HepG2 (cell line): Measurements from ENCODE around the gene TMEM9B. TPM values are rescaled to one million over a fixed set of nuclear protein-coding genes. Genes with fewer than 3 reads are reported as not detected.

Experiments
- ATAC-seq: fragments of 200-7000 bp; cut with Tn5 transposase; 3 replicates; pipeline ENCODE4 v1.9.1; 2020; ENCODE audit warnings: mild to moderate bottlenecking, moderate library complexity
- BruUV-seq: library from RNA; stranded (reverse); fragments of 400-500 nt; replicated peaks from 2 replicates; lab custom pipeline; 2021; lab: Mats Ljungman, UMichigan
- CTCF ChIA-PET: fragments of 300-600 bp; formaldehyde crosslinking; extraction: SDS; loops from one replicate; lab custom pipeline; 2021; ENCODE audit warnings: low total read pairs, inconsistent platforms, low intra/inter-chr PET ratio; lab: Yijun Ruan, JAX
- POLR2A ChIA-PET: fragments of 350-600 bp; sonication (Branson Sonifier 250); formaldehyde crosslinking; loops from one replicate; lab custom pipeline; 2020; ENCODE audit warnings: antibody characterized with exemption, inconsistent platforms; lab: Yijun Ruan, JAX
- DNase-seq: peaks from one replicate; pipeline ENCODE4 v3.0.0-alpha.2; 2015; ENCODE audit warnings: low spot score
- FAIRE-seq: peaks from 3 replicates; lab custom pipeline; 2011; peaks lifted over from hg19 to GRCh38; lab: Jason Lieb, UNC
- H2AFZ ChIP-seq: one replicate; pipeline ENCODE4 v1.6.1; 2011; ENCODE audit warnings: low read length, inconsistent platforms
- H3K27ac ChIP-seq: fragments of 300-600 bp; 3 replicates; pipeline ENCODE4 v1.8.0; 2011; ENCODE audit warnings: mixed run types, mild to moderate bottlenecking, mixed read lengths, low read length, inconsistent platforms; ENCODE audit not compliant: insufficient read depth; ENCODE audit errors: extremely low read length
- H3K27me3 ChIP-seq, 2 experiments: fragments of 200-600 bp in 1 of 2; 2 replicates in 1 of 2; 3 replicates in 1 of 2; pipeline versions ENCODE4 v1.6.0 to v1.8.0; 2011; ENCODE audit warnings: low read length in 2 of 2, mild to moderate bottlenecking in 2 of 2, moderate library complexity in 2 of 2, inconsistent platforms in 1 of 2; ENCODE audit not compliant: insufficient read depth in 2 of 2, control insufficient read depth in 1 of 2
- H3K36me3 ChIP-seq, 2 experiments: fragments of 200-600 bp in 1 of 2; replicated peaks in 1 of 2; 2 replicates in 1 of 2; 3 replicates in 1 of 2; pipeline versions ENCODE4 v1.5.1 to v1.8.0; 2011; ENCODE audit warnings: low read length in 2 of 2, inconsistent platforms in 1 of 2; ENCODE audit not compliant: insufficient read depth in 2 of 2, control insufficient read depth in 1 of 2
- H3K4me1 ChIP-seq: 2 replicates; pipeline ENCODE4 v1.5.1; 2012; ENCODE audit warnings: low read length, inconsistent platforms; ENCODE audit not compliant: insufficient read depth
- H3K4me2 ChIP-seq: 2 replicates; pipeline ENCODE4 v1.6.0; 2011; ENCODE audit warnings: low read depth, low read length, inconsistent platforms
- H3K4me3 ChIP-seq, 3 experiments: fragments of 200-600 bp in 1 of 3; sonication (generic), shearing (Covaris generic) in 1 of 3; replicated peaks in 1 of 3; 2 replicates each; pipeline ENCODE4 v1.5.1; 2011 to 2016; ENCODE audit warnings: low read length in 3 of 3, inconsistent platforms in 2 of 3, low read depth in 2 of 3, mild to moderate bottlenecking in 2 of 3, control low read depth in 1 of 3, mixed read lengths in 1 of 3; ENCODE audit not compliant: insufficient read depth in 1 of 3
- H3K79me2 ChIP-seq: one replicate; pipeline ENCODE4 v1.6.1; 2011; ENCODE audit warnings: low read length, inconsistent platforms; ENCODE audit not compliant: insufficient read depth
- H3K9ac ChIP-seq: 2 replicates; pipeline ENCODE4 v1.6.0; 2011; ENCODE audit warnings: mild to moderate bottlenecking, low read depth, low read length, inconsistent platforms; ENCODE audit not compliant: insufficient read depth
- H3K9me3 ChIP-seq: 2 replicates; pipeline ENCODE4 v1.5.1; 2012; ENCODE audit warnings: mild to moderate bottlenecking, low read length
- H4K20me1 ChIP-seq: 2 replicates; pipeline ENCODE4 v1.6.0; 2011; ENCODE audit warnings: inconsistent platforms, mild to moderate bottlenecking, low read length, moderate library complexity; ENCODE audit not compliant: insufficient read depth
- ATF5 ChIP-seq: sonication (generic); formaldehyde crosslinking; IDR thresholded peaks from 2 replicates; pipeline ENCODE4 v1.4.0; 2020; ENCODE audit warnings: mild to moderate bottlenecking, low read depth, missing genetic modification reagents
- MNT ChIP-seq: fragments of 450-650 bp; IDR thresholded peaks from 2 replicates; pipeline ENCODE4 v1.6.1; 2016
- NFE2L1 ChIP-seq: sonication (generic); formaldehyde crosslinking; IDR thresholded peaks from 2 replicates; pipeline ENCODE4 v1.4.0; 2020; ENCODE audit warnings: missing genetic modification reagents, mild to moderate bottlenecking, borderline replicate concordance
- NKX3-1 ChIP-seq: sonication (generic); formaldehyde crosslinking; IDR thresholded peaks from 2 replicates; pipeline ENCODE4 v1.5.0; 2020; ENCODE audit warnings: missing genetic modification reagents
- SNAPC5 ChIP-seq: sonication (generic); formaldehyde crosslinking; IDR thresholded peaks from 2 replicates; pipeline ENCODE4 v1.8.1; 2023; ENCODE audit warnings: mild to moderate bottlenecking, missing genetic modification reagents, borderline replicate concordance
- SOX13 ChIP-seq, 3 experiments: fragments of 450-650 bp in 1 of 3; sonication (generic) in 1 of 3; formaldehyde crosslinking in 1 of 3; IDR thresholded peaks in 2 of 3; conservative IDR thresholded peaks in 1 of 3; 2 replicates each; pipeline versions ENCODE4 v1.5.0 to v1.6.1; 2016 to 2020; ENCODE audit warnings: antibody characterized with exemption in 1 of 3, mild to moderate bottlenecking in 1 of 3, missing compliant biosample characterization in 1 of 3, missing genetic modification reagents in 1 of 3, moderate library complexity in 1 of 3
- TAF1 ChIP-seq: sonication (generic); formaldehyde crosslinking; IDR thresholded peaks from 2 replicates; pipeline ENCODE4 v1.4.0; 2020; ENCODE audit warnings: missing genetic modification reagents
- TFDP2 ChIP-seq: sonication (generic); formaldehyde crosslinking; IDR thresholded peaks from 2 replicates; pipeline ENCODE4 v1.4.0; 2020; ENCODE audit warnings: missing genetic modification reagents
- ZFP1 ChIP-seq: IDR thresholded peaks from 2 replicates; pipeline ENCODE4 v1.6.1; 2016
- ZKSCAN1 ChIP-seq: fragments of 150-350 bp; IDR thresholded peaks from 2 replicates; pipeline ENCODE4 v1.6.1; 2014; ENCODE audit warnings: low read length
- ZNF121 ChIP-seq: sonication (generic); formaldehyde crosslinking; IDR thresholded peaks from 2 replicates; pipeline ENCODE4 v1.5.0; 2020; ENCODE audit warnings: mild to moderate bottlenecking, missing genetic modification reagents
- ZNF503 ChIP-seq: sonication (generic); formaldehyde crosslinking; IDR thresholded peaks from 2 replicates; pipeline ENCODE4 v1.4.0; 2020; ENCODE audit warnings: missing genetic modification reagents
- ZNF788 ChIP-seq: sonication (generic); formaldehyde crosslinking; IDR thresholded peaks from 2 replicates; pipeline ENCODE4 v1.5.0; 2020; ENCODE audit warnings: mild to moderate bottlenecking, missing genetic modification reagents, borderline replicate concordance
- ZSCAN29 ChIP-seq: sonication (generic); formaldehyde crosslinking; conservative IDR thresholded peaks from 2 replicates; pipeline ENCODE4 v1.4.0; 2020; ENCODE audit warnings: mild to moderate bottlenecking, missing genetic modification reagents
- WGBS: methylation state at CpG from one replicate; pipeline ENCODE4 v1.1.6; 2017; ENCODE audit warnings: low lambda C conversion rate; 5-methylcytosine and 5-hydroxymethylcytosine counted together
- in situ Hi-C: cut with HindIII; loops from 2 replicates; pipeline ENCODE4 v1.10.0; 2017; ENCODE audit warnings: low pct_unique_long_range_greater_than_20kb; ENCODE audit not compliant: extremely low pct_ligation_motif_present
- intact Hi-C: fragments of 100-400 bp; cut with micrococcal nuclease; formaldehyde crosslinking; loops from one replicate; pipeline ENCODE4 v1.10.0; 2022; ENCODE audit not compliant: unreplicated experiment
- polyA plus RNA-seq, 8 experiments: library from polyadenylated mRNA; depleted of rRNA in 3 of 8; stranded (reverse) in 7 of 8; unstranded in 1 of 8; fragments of >200 nt; fragmentation: Illumina TruSeq in 4 of 8; extraction: Trizol in 4 of 8; gene quantifications; 2 replicates each; pipeline versions ENCODE4 v1.2.1 to v1.2.3, GENCODE V29; 2011 to 2016; ENCODE audit warnings: low read depth in 4 of 8, missing spikeins in 1 of 8, mixed read lengths in 1 of 8; ENCODE audit not compliant: insufficient read depth in 1 of 8
- total RNA-seq, 5 experiments: library from RNA; depleted of rRNA; stranded (reverse); fragments of >200 nt; fragmentation: Illumina TruSeq; extraction: Trizol; gene quantifications; 2 replicates each; pipeline ENCODE4 v1.2.3, GENCODE V29; 2016; ENCODE audit warnings: low read depth in 1 of 5
- TF ChIP-seq, protein P1 (sequence below): fragments of 450-650 bp; IDR thresholded peaks from 2 replicates; pipeline ENCODE4 v1.6.1; 2017; ENCODE audit warnings: mild to moderate bottlenecking

Gene TMEM9B
- total and polyA plus RNA-seq, 2 of the 13 experiments (the other 11 are each of a cell fraction or from before 2014, with no cell fraction given): 12.4 to 20.8 TPM

DNA sequence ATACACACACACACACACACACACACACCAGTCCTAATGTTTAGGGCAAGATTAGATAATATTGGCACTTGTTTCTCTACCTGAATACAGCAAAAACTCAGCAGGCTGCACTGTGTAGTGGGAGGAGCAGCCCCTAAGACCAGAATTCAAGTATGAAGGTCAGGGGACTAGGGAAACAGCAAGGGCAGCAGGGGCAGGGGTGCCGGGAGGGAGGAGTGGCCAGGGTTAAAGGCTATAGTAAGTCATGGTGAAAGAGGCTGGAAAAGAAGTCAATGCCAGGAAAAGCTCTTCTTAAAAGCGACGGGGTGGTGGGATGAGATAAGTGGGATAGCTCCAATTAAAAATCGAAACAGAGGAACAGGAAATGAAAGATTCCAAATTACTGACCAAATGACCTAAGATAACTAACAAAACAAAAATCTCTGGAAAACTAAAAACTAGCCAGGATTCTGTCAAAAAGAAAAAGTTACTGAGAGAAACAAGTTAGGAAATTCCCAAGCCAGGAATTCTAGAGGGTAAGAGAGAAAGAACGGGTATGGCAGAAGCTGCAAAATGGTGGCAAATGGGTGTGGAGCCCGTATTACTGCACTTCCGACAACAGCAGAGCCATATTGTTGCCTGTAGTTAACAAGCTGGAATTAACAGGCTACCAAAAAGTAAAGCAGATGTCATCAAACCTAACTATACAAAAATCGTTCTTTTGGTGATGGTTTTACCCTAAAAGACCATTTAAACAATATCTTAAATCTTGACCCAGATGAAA lies 22.7 kb downstream of the TMEM9B start:
- POLR2A ChIA-PET: no interaction called here
- Histone ChIP-seq H3K27me3 (no peaks in the 10 kb centered on the region), H3K4me2 (no peak overlapping the region), H3K9me3 (no peaks in the 10 kb centered on the region), H3K27ac (no peak overlapping the region), H4K20me1 (no peaks in the 10 kb centered on the region), H3K4me3 (no peak overlapping the region), H3K36me3 (no peaks in the 10 kb centered on the region), H3K4me1 (peaks cover 7% of the 10 kb centered on the region), H3K9ac (no peak overlapping the region), H2AFZ (no peak overlapping the region), H3K79me2 (no peaks in the 10 kb centered on the region)
- intact Hi-C loops: no loop called here
- in situ Hi-C loops: no loop called here
- CTCF ChIA-PET: no interaction called here
- 61% methylated on average over 8 of the region's 8 CpGs for whole genome bisulfite sequencing
- no peak for FAIRE-seq
- BruUV-seq: no TSS peak
- peak; percentile 49; the same call in 2 of the 3 replicates for ATAC-seq
- DNase-seq: no peak
- TF ChIP-seq NFE2L1 (CRISPR knock-in tag): no peak
- no peak for TF ChIP-seq ZNF788 (CRISPR knock-in tag)
- TF ChIP-seq ZNF503 (CRISPR knock-in tag): no peak
- TF ChIP-seq ZFP1 (CRISPR knock-in tag): no peak
- no peak for TF ChIP-seq SOX13 (IDR thresholded peaks at IDR 0.05)
- no peak for TF ChIP-seq SOX13 (CRISPR knock-in tag; conservative IDR thresholded peaks at IDR 0.05 in 1 of 2, IDR thresholded peaks at IDR 0.05 in 1 of 2)
- TF ChIP-seq MNT: no peak
- TF ChIP-seq, protein P1, sequence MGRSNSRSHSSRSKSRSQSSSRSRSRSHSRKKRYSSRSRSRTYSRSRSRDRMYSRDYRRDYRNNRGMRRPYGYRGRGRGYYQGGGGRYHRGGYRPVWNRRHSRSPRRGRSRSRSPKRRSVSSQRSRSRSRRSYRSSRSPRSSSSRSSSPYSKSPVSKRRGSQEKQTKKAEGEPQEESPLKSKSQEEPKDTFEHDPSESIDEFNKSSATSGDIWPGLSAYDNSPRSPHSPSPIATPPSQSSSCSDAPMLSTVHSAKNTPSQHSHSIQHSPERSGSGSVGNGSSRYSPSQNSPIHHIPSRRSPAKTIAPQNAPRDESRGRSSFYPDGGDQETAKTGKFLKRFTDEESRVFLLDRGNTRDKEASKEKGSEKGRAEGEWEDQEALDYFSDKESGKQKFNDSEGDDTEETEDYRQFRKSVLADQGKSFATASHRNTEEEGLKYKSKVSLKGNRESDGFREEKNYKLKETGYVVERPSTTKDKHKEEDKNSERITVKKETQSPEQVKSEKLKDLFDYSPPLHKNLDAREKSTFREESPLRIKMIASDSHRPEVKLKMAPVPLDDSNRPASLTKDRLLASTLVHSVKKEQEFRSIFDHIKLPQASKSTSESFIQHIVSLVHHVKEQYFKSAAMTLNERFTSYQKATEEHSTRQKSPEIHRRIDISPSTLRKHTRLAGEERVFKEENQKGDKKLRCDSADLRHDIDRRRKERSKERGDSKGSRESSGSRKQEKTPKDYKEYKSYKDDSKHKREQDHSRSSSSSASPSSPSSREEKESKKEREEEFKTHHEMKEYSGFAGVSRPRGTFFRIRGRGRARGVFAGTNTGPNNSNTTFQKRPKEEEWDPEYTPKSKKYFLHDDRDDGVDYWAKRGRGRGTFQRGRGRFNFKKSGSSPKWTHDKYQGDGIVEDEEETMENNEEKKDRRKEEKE: no peak
- no peak for TF ChIP-seq NKX3-1 (CRISPR knock-in tag)
- TF ChIP-seq ATF5 (CRISPR knock-in tag): no peak
- no peak for TF ChIP-seq TFDP2 (CRISPR knock-in tag)
- TF ChIP-seq TAF1 (CRISPR knock-in tag): no peak
- TF ChIP-seq ZNF121: no peak
- TF ChIP-seq ZSCAN29 (CRISPR knock-in tag): no peak
- no peak for TF ChIP-seq ZKSCAN1
- no peak for TF ChIP-seq SNAPC5 (CRISPR knock-in tag)
